ENCODE results near the gene ADCY1.
"Not testable (repeated sequence)": the region's sequence is repeated elsewhere in the genome, so short reads cannot be mapped to it uniquely, and the experiment has no call there.

- TF ChIP-seq YY1 (IDR thresholded peaks at IDR 0.05; ENCODE audit: insufficient read depth, insufficient read length); SUZ12 (IDR thresholded peaks at IDR 0.05; ENCODE audit: extremely low read depth, insufficient read depth, insufficient read length): not testable (repeated sequence)
These were observed 195.5 kb downstream of the ADCY1 start for GRCh38 chr7:45769626-45770025.

All from NT2/D1 (cell line).